GM12878 (cell line): ENCODE measurements around the gene GMPPA. TPM values are rescaled to one million over a fixed set of nuclear protein-coding genes. Genes with fewer than 3 reads are reported as not detected.

Experiments used
- ATAC-seq: fragments of 200-7000 bp; cut with Tn5 transposase; 3 replicates; pipeline ENCODE4 v1.9.1; 2020; ENCODE audit warnings: mild to moderate bottlenecking, moderate library complexity
- BruUV-seq: library from RNA; stranded (reverse); fragments of 400-500 nt; replicated peaks from 2 replicates; lab custom pipeline; 2021; lab: Mats Ljungman, UMichigan
- CTCF ChIA-PET: fragments of 300-600 bp; sonication (Branson Sonifier 250); formaldehyde crosslinking; extraction: SDS; loops from one replicate; lab custom pipeline; 2021; ENCODE audit warnings: inconsistent platforms; lab: Yijun Ruan, JAX
- POLR2A ChIA-PET: fragments of 350-600 bp; formaldehyde crosslinking; extraction: SDS; loops from one replicate; lab custom pipeline; 2021; ENCODE audit warnings: inconsistent platforms; lab: Charles Lee
- RAD21 ChIA-PET: fragments of 300-600 bp; sonication (Branson Sonifier 250); formaldehyde crosslinking; loops from one replicate; lab custom pipeline; 2023; ENCODE audit warnings: antibody characterized with exemption; ENCODE audit not compliant: unreplicated experiment; lab: Charles Lee
- SMC1A ChIA-PET: fragments of 300-600 bp; sonication (Branson Sonifier 250); formaldehyde crosslinking; loops from one replicate; lab custom pipeline; 2023; ENCODE audit not compliant: unreplicated experiment, uncharacterized antibody; lab: Charles Lee
- DNase-seq: peaks from one replicate; pipeline ENCODE4 v3.0.0-alpha.2; 2011; ENCODE audit warnings: low read depth, low spot score
- FAIRE-seq: peaks from 3 replicates; lab custom pipeline; 2011; peaks lifted over from hg19 to GRCh38; lab: Jason Lieb, UNC
- H2AFZ ChIP-seq: 2 replicates; pipeline ENCODE4 v1.6.0; 2011; ENCODE audit warnings: low read depth, low read length, control low read depth; ENCODE audit not compliant: control insufficient read depth
- H3K27ac ChIP-seq: 2 replicates; pipeline ENCODE4 v1.5.1; 2011; ENCODE audit warnings: control low read depth; ENCODE audit not compliant: control insufficient read depth, insufficient read depth
- H3K27me3 ChIP-seq, 2 experiments: replicated peaks in 1 of 2; 2 replicates each; pipeline versions ENCODE4 v1.6.0 to v1.6.1; 2011; ENCODE audit warnings: low read length in 1 of 2; ENCODE audit not compliant: control insufficient read depth in 2 of 2, insufficient read depth in 2 of 2
- H3K36me3 ChIP-seq, 2 experiments: 2 replicates each; pipeline ENCODE4 v1.5.1; 2011; ENCODE audit warnings: low read length in 1 of 2; ENCODE audit not compliant: control insufficient read depth in 2 of 2, insufficient read depth in 2 of 2
- H3K4me1 ChIP-seq: 2 replicates; pipeline ENCODE4 v1.6.1; 2011; ENCODE audit warnings: mild to moderate bottlenecking, low read length, moderate library complexity, mixed read lengths; ENCODE audit not compliant: control insufficient read depth, insufficient read depth
- H3K4me2 ChIP-seq: 2 replicates; pipeline ENCODE4 v1.6.0; 2011; ENCODE audit warnings: control low read depth; ENCODE audit not compliant: control insufficient read depth, insufficient read depth
- H3K4me3 ChIP-seq: fragments of 200-600 bp; sonication (generic); 2 replicates; pipeline ENCODE4 v1.5.1; 2016
- H3K79me2 ChIP-seq: 2 replicates; pipeline ENCODE4 v1.6.0; 2011; ENCODE audit warnings: low read length; ENCODE audit not compliant: control insufficient read depth, insufficient read depth
- H3K9ac ChIP-seq: 2 replicates; pipeline ENCODE4 v1.8.0; 2011; ENCODE audit warnings: low read length, control low read depth, mixed read lengths; ENCODE audit not compliant: control insufficient read depth, insufficient read depth
- H3K9me3 ChIP-seq: replicated peaks from 3 replicates; pipeline ENCODE4 v1.5.1; 2011; ENCODE audit warnings: mild to moderate bottlenecking, low read length; ENCODE audit not compliant: control insufficient read depth, insufficient read depth
- H4K20me1 ChIP-seq: 2 replicates; pipeline ENCODE4 v1.6.0; 2011; ENCODE audit not compliant: control insufficient read depth, insufficient read depth
- KDM1A ChIP-seq: fragments of 200-600 bp; sonication (generic); IDR thresholded peaks from 2 replicates; pipeline ENCODE4 v1.6.1; 2016; ENCODE audit warnings: borderline replicate concordance
- MTA3 ChIP-seq: IDR thresholded peaks from 2 replicates; pipeline ENCODE4 v1.6.1; 2012; ENCODE audit warnings: low read length, inconsistent platforms, borderline replicate concordance
- NR2F1 ChIP-seq: fragments of 450-650 bp; conservative IDR thresholded peaks from 2 replicates; pipeline ENCODE4 v1.6.1; 2017; ENCODE audit warnings: mild to moderate bottlenecking
- NRF1 ChIP-seq: conservative IDR thresholded peaks from 2 replicates; pipeline ENCODE4 v1.6.1; 2011; ENCODE audit warnings: mild to moderate bottlenecking, low read depth, low read length, improper control_type of control experiment
- PAX8 ChIP-seq: fragments of 450-650 bp; IDR thresholded peaks from 2 replicates; pipeline ENCODE4 v1.6.1; 2017; ENCODE audit warnings: mild to moderate bottlenecking, moderate library complexity
- RB1 ChIP-seq: fragments of 450-650 bp; formaldehyde crosslinking; IDR thresholded peaks from 2 replicates; pipeline ENCODE4 v1.6.1; 2017; ENCODE audit warnings: mild to moderate bottlenecking, borderline replicate concordance
- RELB ChIP-seq: fragments of 450-650 bp; IDR thresholded peaks from 2 replicates; pipeline ENCODE4 v1.6.1; 2017; ENCODE audit warnings: low read depth, mild to moderate bottlenecking, moderate library complexity
- SUZ12 ChIP-seq: fragments of 200-600 bp; sonication (generic); IDR thresholded peaks from one replicate; pipeline ENCODE4 v1.6.1; 2018; ENCODE audit warnings: antibody characterized with exemption, mild to moderate bottlenecking; ENCODE audit not compliant: unreplicated experiment
- WRNIP1 ChIP-seq: IDR thresholded peaks from 2 replicates; pipeline ENCODE4 v1.6.1; 2011; ENCODE audit warnings: low read depth, low read length, improper control_type of control experiment, borderline replicate concordance
- WGBS: methylation state at CpG from one replicate; pipeline ENCODE4 v1.1.6; 2016; ENCODE audit warnings: low lambda C conversion rate; ENCODE audit not compliant: insufficient replicate concordance, insufficient coverage; ENCODE audit errors: missing lambda C conversion rate; 5-methylcytosine and 5-hydroxymethylcytosine counted together
- in situ Hi-C: fragments of 300-500 bp; cut with MboI; formaldehyde crosslinking; loops from 9 replicates; pipeline ENCODE4 v1.14.3; 2018; ENCODE audit warnings: mixed read lengths
- intact Hi-C: fragments of 100-400 bp; cut with micrococcal nuclease; formaldehyde crosslinking; loops from one replicate; pipeline ENCODE4 v1.14.2; 2022; ENCODE audit not compliant: unreplicated experiment
- polyA plus RNA-seq, 11 experiments: library from polyadenylated mRNA; depleted of rRNA in 4 of 11; unstranded in 6 of 11; stranded (reverse) in 5 of 11; fragments of >200 nt; fragmentation: Nextera tagmentation in 4 of 11; fragmentation: Illumina TruSeq in 1 of 11; extraction: Ambion mirVana in 4 of 11; extraction: Trizol in 1 of 11; gene quantifications; 1 replicate in 1 of 11; 2 replicates in 10 of 11; pipeline versions ENCODE4 v1.2.1 to v1.2.3, GENCODE V29; 2011 to 2016; ENCODE audit warnings: inconsistent platforms in 2 of 11, missing spikeins in 2 of 11, low read depth in 1 of 11
- total RNA-seq, 4 experiments: library from RNA; depleted of rRNA in 3 of 4; stranded (reverse); fragments of >200 nt in 3 of 4; fragmentation: Illumina TruSeq in 1 of 4; extraction: Trizol in 1 of 4; gene quantifications; 2 replicates each; pipeline versions ENCODE4 v1.2.1 to v1.2.3, GENCODE V29; 2013 to 2021
- TF ChIP-seq, protein P1 (sequence below): fragments of 450-650 bp; IDR thresholded peaks from 2 replicates; pipeline ENCODE4 v1.6.1; 2017; ENCODE audit warnings: mild to moderate bottlenecking, low read depth, inconsistent platforms; ENCODE audit not compliant: poor library complexity, severe bottlenecking
- TF ChIP-seq, protein P2 (sequence below): IDR thresholded peaks from 2 replicates; pipeline ENCODE4 v1.6.1; 2011; ENCODE audit warnings: borderline replicate concordance, low read depth, mild to moderate bottlenecking, moderate library complexity, low read length; ENCODE audit not compliant: insufficient read depth, poor library complexity, severe bottlenecking
- TF ChIP-seq, protein P3 (sequence below): fragments of 450-650 bp; formaldehyde crosslinking; IDR thresholded peaks from 2 replicates; pipeline ENCODE4 v1.5.0; 2022; ENCODE audit warnings: mild to moderate bottlenecking, missing genetic modification characterization

Gene GMPPA
- total and polyA plus RNA-seq, 10 of the 15 experiments (the other 5 are each of a cell fraction or from before 2014, with no cell fraction given) = 1.9 to 83.2 (median 45.0) TPM

GRCh38 chr2:219478916-219479315 lies 19.8 kb upstream of the GMPPA start:
- WGBS = 8% methylated on average over 8 of the region's 8 CpGs
- Histone ChIP-seq H3K27ac (no peak overlapping the region), H3K4me1 (no peaks in the 10 kb centered on the region), H3K27me3 (no peaks in the 10 kb centered on the region; a peak in 3 of 4 replicates), H3K4me3 (no peak overlapping the region), H3K79me2 (no peaks in the 10 kb centered on the region), H3K9ac (no peak overlapping the region), H2AFZ (no peak overlapping the region), H3K36me3 (no peaks in the 10 kb centered on the region), H4K20me1 (no peaks in the 10 kb centered on the region), H3K4me2 (no peak overlapping the region), H3K9me3 (no peaks in the 10 kb centered on the region)
- FAIRE-seq (no peak), ATAC-seq (no peak), DNase-seq (no peak)
- BruUV-seq = no TSS peak
- in situ Hi-C loops (no loop called here), intact Hi-C loops (loop anchor here (1.0 to 10.0 kb wide), 2 partner anchors 51 to 156 kb away; no protein-coding TSS in a partner anchor)
- ChIA-PET POLR2A (no interaction called here), CTCF (no interaction called here), RAD21 (interaction anchor here (1.4 kb wide), 1 partner anchor 51 kb away, joined by 3 read pairs; no protein-coding TSS in a partner anchor), SMC1A (no interaction called here)
- TF ChIP-seq RELB (no peak), MTA3 (no peak), PAX8 (no peak), NR2F1 (no peak), NRF1 (no peak), SUZ12 (no peak), KDM1A (no peak), RB1 (no peak), WRNIP1 (no peak)
- TF ChIP-seq, protein P1, sequence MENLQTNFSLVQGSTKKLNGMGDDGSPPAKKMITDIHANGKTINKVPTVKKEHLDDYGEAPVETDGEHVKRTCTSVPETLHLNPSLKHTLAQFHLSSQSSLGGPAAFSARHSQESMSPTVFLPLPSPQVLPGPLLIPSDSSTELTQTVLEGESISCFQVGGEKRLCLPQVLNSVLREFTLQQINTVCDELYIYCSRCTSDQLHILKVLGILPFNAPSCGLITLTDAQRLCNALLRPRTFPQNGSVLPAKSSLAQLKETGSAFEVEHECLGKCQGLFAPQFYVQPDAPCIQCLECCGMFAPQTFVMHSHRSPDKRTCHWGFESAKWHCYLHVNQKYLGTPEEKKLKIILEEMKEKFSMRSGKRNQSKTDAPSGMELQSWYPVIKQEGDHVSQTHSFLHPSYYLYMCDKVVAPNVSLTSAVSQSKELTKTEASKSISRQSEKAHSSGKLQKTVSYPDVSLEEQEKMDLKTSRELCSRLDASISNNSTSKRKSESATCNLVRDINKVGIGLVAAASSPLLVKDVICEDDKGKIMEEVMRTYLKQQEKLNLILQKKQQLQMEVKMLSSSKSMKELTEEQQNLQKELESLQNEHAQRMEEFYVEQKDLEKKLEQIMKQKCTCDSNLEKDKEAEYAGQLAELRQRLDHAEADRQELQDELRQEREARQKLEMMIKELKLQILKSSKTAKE = no peak
- TF ChIP-seq, protein P2, sequence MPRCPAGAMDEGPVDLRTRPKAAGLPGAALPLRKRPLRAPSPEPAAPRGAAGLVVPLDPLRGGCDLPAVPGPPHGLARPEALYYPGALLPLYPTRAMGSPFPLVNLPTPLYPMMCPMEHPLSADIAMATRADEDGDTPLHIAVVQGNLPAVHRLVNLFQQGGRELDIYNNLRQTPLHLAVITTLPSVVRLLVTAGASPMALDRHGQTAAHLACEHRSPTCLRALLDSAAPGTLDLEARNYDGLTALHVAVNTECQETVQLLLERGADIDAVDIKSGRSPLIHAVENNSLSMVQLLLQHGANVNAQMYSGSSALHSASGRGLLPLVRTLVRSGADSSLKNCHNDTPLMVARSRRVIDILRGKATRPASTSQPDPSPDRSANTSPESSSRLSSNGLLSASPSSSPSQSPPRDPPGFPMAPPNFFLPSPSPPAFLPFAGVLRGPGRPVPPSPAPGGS = no peak
- TF ChIP-seq, protein P3, sequence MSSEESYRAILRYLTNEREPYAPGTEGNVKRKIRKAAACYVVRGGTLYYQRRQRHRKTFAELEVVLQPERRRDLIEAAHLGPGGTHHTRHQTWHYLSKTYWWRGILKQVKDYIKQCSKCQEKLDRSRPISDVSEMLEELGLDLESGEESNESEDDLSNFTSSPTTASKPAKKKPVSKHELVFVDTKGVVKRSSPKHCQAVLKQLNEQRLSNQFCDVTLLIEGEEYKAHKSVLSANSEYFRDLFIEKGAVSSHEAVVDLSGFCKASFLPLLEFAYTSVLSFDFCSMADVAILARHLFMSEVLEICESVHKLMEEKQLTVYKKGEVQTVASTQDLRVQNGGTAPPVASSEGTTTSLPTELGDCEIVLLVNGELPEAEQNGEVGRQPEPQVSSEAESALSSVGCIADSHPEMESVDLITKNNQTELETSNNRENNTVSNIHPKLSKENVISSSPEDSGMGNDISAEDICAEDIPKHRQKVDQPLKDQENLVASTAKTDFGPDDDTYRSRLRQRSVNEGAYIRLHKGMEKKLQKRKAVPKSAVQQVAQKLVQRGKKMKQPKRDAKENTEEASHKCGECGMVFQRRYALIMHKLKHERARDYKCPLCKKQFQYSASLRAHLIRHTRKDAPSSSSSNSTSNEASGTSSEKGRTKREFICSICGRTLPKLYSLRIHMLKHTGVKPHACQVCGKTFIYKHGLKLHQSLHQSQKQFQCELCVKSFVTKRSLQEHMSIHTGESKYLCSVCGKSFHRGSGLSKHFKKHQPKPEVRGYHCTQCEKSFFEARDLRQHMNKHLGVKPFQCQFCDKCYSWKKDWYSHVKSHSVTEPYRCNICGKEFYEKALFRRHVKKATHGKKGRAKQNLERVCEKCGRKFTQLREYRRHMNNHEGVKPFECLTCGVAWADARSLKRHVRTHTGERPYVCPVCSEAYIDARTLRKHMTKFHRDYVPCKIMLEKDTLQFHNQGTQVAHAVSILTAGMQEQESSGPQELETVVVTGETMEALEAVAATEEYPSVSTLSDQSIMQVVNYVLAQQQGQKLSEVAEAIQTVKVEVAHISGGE = no peak
